Prostate gland (tissue), 2 donors: ENCODE results near the gene WNT3A. TPM values are rescaled to one million over a fixed set of nuclear protein-coding genes. Genes with fewer than 3 reads are reported as not detected.

Experiments
- DNase-seq: peaks from one replicate; pipeline ENCODE4 v3.0.0-alpha.2; 2019; ENCODE audit warnings: low spot score
- H3K27ac ChIP-seq, 2 donors: fragments of 200-600 bp; sonication (generic); 2 replicates each; pipeline ENCODE4 v1.5.1; 2017 to 2019
- H3K27me3 ChIP-seq: fragments of 200-600 bp; sonication (generic); replicated peaks from 2 replicates; pipeline ENCODE4 v1.5.1; 2019; ENCODE audit not compliant: insufficient read depth
- H3K36me3 ChIP-seq, 2 donors: fragments of 200-600 bp; sonication (generic); 1 replicate in 1 of 2; 2 replicates in 1 of 2; pipeline versions ENCODE4 v1.5.1 to v1.8.1; 2017 to 2019
- H3K4me1 ChIP-seq: fragments of 200-600 bp; sonication (generic); replicated peaks from 2 replicates; pipeline ENCODE4 v1.5.1; 2019
- H3K4me3 ChIP-seq, 2 donors: fragments of 200-600 bp; sonication (generic); 2 replicates each; pipeline ENCODE4 v1.5.1; 2017 to 2019
- H3K9me3 ChIP-seq: fragments of 200-600 bp; sonication (generic); 2 replicates; pipeline ENCODE4 v1.5.1; 2017
- CTCF ChIP-seq, 4 experiments: fragments of 200-600 bp in 2 of 4; fragments of 450-650 bp in 2 of 4; sonication (generic) in 2 of 4; IDR thresholded peaks; 1 replicate in 3 of 4; 2 replicates in 1 of 4; pipeline ENCODE4 v1.5.1; 2016 to 2019; ENCODE audit warnings: antibody characterized with exemption in 4 of 4, mild to moderate bottlenecking in 2 of 4, moderate library complexity in 2 of 4
- POLR2A ChIP-seq: fragments of 450-650 bp; IDR thresholded peaks from one replicate; pipeline ENCODE4 v1.6.1; 2016; ENCODE audit warnings: antibody characterized with exemption, mild to moderate bottlenecking
- POLR2AphosphoS5 ChIP-seq: sonication (generic); formaldehyde crosslinking; IDR thresholded peaks from one replicate; pipeline ENCODE4 v1.6.1; 2017; ENCODE audit warnings: antibody characterized with exemption
- WGBS: methylation state at CpG from one replicate; pipeline ENCODE4 v1.1.5; 2018; 5-methylcytosine and 5-hydroxymethylcytosine counted together
- intact Hi-C: fragments of 100-400 bp; cut with DNase I; formaldehyde crosslinking; loops from one replicate; pipeline ENCODE4 v1.14.2; 2022
- total RNA-seq, 2 donors: library from RNA; depleted of rRNA; stranded (reverse); fragments of >200 nt; gene quantifications; one replicate each; pipeline ENCODE4 v1.1.0, GENCODE V29; 2016

The WNT3A gene
- total RNA-seq, 2 donors from 2014 or later, result 2.4 to 4.8 TPM

- no peaks in the 10 kb centered on the region for H3K27me3 ChIP-seq
- intact Hi-C loops, result no loop called here
- WGBS, result 38% methylated on average over 7 of the region's 7 CpGs
- no peaks in the 10 kb centered on the region for H3K9me3 ChIP-seq
- H3K4me3 ChIP-seq, result no peak overlapping the region
- no peaks in the 10 kb centered on the region for H3K36me3 ChIP-seq
- H3K27ac ChIP-seq, result no peak overlapping the region
- TF ChIP-seq POLR2AphosphoS5 (no peak), POLR2A (no peak), CTCF (IDR thresholded peaks at IDR 0.05) (no peak)
- DNase-seq, result no peak
- no peaks in the 10 kb centered on the region for H3K4me1 ChIP-seq
Observed at GRCh38 chr1:227994632-227995300, 12.0 kb upstream of the WNT3A start.

GRCh38 chr1:227996187-227996950 lies 10.4 kb upstream of the WNT3A start:
- Histone ChIP-seq H3K4me3 (no peak overlapping the region), H3K4me1 (no peaks in the 10 kb centered on the region), H3K9me3 (no peaks in the 10 kb centered on the region), H3K27me3 (no peaks in the 10 kb centered on the region), H3K27ac (no peak overlapping the region), H3K36me3 (no peaks in the 10 kb centered on the region)
- intact Hi-C loops, result no loop called here
- TF ChIP-seq POLR2A (no peak), POLR2AphosphoS5 (peak; percentile 55), CTCF (IDR thresholded peaks at IDR 0.05) (no peak)
- peak; percentile 60 for DNase-seq
- WGBS, result 18% methylated on average over 1 of the region's 1 CpG

GRCh38 chr1:227998374-227999055 lies 8.3 kb upstream of the WNT3A start:
- TF ChIP-seq CTCF (IDR thresholded peaks at IDR 0.05) (no peak), POLR2A (no peak), POLR2AphosphoS5 (no peak)
- WGBS, result 80% methylated on average over 6 of the region's 6 CpGs
- Histone ChIP-seq H3K4me3 (no peak overlapping the region), H3K27ac (no peak overlapping the region), H3K27me3 (no peaks in the 10 kb centered on the region), H3K9me3 (no peaks in the 10 kb centered on the region), H3K4me1 (no peaks in the 10 kb centered on the region), H3K36me3 (no peaks in the 10 kb centered on the region)
- DNase-seq, result no peak
- intact Hi-C loops, result no loop called here

- H3K27me3 ChIP-seq, result no peaks in the 10 kb centered on the region
- intact Hi-C loops, result no loop called here
- DNase-seq, result peak; percentile 65
- H3K36me3 ChIP-seq, result no peaks in the 10 kb centered on the region
- no peaks in the 10 kb centered on the region for H3K9me3 ChIP-seq
- no peak overlapping the region for H3K27ac ChIP-seq
- no peaks in the 10 kb centered on the region for H3K4me1 ChIP-seq
- H3K4me3 ChIP-seq, result no peak overlapping the region
- TF ChIP-seq POLR2A (no peak), CTCF (IDR thresholded peaks at IDR 0.05) (peak; percentile 13 to 91 (median 70)), POLR2AphosphoS5 (peak; percentile 48)
- WGBS, result 24% methylated on average over 7 of the region's 7 CpGs
Observed at GRCh38 chr1:227999056-227999930, 7.5 kb upstream of the WNT3A start.
